ENCODE measurements around the gene PDAP1.

DNA sequence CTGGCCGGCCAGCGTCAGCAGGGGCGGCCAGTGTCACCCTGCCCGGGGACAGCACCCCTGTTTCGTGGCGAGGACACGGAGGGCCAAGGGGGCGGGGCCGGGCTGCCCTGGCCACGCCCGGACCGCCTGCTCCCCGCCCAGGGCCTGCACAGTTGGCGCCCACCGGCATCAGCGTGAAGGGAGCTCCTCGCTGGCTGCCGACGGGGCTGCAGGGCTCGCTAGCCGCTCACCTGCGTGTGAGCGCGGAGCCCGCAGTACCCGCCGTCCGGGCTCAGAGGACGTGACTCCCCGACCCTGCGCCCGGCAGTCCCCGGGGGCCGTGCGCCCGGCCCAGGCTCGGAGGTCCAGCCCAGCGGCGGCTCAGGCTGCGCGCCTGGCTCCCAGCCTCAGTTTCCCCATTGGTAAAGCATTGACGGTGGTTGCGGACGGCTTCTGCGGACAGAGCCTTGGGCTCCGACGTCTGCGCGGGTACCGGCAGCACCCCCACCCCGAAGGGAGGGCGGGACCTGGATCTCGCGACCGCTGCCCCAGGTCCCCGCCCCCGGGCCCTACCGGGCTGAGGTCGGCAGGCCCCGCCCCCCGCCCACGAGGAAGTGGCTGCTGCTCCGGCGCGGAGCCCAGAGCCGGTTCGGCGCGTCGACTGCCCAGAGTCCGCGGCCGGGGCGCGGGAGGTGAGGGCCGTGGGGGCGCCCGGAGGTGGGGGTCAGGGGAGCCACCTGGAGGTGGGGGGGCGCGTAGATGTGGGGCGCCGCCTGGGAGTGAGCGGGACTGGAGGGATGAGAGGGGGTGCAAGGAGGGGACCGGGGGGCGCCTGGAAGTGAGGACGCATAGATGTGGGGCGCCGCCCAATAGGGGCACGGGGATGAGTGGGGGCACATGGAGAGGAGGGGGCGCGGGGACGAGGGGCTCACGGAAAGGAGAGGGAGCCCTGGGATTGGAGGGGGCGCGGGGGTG lies 34.0 kb downstream of the PDAP1 start, which contains the start of gene ARPC1B:
- TF ChIP-seq, protein P1, sequence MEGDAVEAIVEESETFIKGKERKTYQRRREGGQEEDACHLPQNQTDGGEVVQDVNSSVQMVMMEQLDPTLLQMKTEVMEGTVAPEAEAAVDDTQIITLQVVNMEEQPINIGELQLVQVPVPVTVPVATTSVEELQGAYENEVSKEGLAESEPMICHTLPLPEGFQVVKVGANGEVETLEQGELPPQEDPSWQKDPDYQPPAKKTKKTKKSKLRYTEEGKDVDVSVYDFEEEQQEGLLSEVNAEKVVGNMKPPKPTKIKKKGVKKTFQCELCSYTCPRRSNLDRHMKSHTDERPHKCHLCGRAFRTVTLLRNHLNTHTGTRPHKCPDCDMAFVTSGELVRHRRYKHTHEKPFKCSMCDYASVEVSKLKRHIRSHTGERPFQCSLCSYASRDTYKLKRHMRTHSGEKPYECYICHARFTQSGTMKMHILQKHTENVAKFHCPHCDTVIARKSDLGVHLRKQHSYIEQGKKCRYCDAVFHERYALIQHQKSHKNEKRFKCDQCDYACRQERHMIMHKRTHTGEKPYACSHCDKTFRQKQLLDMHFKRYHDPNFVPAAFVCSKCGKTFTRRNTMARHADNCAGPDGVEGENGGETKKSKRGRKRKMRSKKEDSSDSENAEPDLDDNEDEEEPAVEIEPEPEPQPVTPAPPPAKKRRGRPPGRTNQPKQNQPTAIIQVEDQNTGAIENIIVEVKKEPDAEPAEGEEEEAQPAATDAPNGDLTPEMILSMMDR (IDR thresholded peaks at IDR 0.05) = no peak
- TF ChIP-seq POLR2AphosphoS5 (IDR thresholded peaks at IDR 0.05) (no peak), POLR2A (IDR thresholded peaks at IDR 0.05) (peak; percentile 61)

All from prostate gland (tissue), 2 donors.